GM12873 (cell line): ENCODE data around the gene TACO1.

Experiments
- TF ChIP-seq, protein P1 (sequence below): IDR thresholded peaks from 2 replicates; pipeline ENCODE4 v1.5.1; 2012; ENCODE audit warnings: low read depth, mild to moderate bottlenecking, moderate library complexity, low read length, control low read depth; ENCODE audit not compliant: insufficient read depth; ENCODE audit errors: missing control alignments

TACO1 gene

DNA sequence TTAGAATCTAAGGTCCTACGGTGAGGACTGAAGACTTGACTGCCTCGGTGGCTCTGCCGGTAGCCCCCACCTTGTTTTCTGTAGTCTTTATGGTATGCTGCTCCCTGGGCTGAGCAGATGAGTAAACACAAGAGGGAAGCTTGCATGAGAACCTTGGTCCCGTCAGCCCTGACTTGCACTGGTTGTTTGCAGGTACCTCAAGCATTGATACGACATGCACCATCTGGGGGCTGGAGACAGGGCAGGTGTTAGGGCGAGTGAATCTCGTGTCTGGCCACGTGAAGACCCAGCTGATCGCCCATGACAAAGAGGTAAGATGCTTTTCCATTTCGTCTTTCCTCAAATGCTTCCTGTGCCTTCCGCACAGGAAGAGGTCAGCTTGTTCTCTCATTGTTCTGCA lies 21.1 kb upstream of the TACO1 start:
- TF ChIP-seq, protein P1, sequence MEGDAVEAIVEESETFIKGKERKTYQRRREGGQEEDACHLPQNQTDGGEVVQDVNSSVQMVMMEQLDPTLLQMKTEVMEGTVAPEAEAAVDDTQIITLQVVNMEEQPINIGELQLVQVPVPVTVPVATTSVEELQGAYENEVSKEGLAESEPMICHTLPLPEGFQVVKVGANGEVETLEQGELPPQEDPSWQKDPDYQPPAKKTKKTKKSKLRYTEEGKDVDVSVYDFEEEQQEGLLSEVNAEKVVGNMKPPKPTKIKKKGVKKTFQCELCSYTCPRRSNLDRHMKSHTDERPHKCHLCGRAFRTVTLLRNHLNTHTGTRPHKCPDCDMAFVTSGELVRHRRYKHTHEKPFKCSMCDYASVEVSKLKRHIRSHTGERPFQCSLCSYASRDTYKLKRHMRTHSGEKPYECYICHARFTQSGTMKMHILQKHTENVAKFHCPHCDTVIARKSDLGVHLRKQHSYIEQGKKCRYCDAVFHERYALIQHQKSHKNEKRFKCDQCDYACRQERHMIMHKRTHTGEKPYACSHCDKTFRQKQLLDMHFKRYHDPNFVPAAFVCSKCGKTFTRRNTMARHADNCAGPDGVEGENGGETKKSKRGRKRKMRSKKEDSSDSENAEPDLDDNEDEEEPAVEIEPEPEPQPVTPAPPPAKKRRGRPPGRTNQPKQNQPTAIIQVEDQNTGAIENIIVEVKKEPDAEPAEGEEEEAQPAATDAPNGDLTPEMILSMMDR = no peak

DNA sequence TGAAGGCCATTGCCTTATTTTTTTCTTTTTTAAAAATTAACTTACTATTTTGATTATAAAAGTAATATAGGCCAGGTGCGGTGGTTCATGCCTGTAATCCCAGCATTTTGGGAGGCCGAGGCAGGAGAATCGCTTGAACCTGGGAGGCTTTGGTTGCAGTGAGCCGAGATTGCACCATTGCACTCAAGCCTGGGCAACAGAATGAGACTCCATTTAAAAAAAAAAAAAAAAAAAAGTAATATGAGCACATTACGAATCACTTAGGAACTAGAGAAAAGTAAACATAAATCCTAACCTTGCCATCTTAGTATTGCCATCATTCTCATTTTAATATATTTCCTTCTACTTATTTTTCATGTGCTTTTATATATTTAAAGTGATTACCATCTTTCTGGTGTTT lies 12.9 kb upstream of the TACO1 start:
- TF ChIP-seq, protein P1 = no peak

DNA sequence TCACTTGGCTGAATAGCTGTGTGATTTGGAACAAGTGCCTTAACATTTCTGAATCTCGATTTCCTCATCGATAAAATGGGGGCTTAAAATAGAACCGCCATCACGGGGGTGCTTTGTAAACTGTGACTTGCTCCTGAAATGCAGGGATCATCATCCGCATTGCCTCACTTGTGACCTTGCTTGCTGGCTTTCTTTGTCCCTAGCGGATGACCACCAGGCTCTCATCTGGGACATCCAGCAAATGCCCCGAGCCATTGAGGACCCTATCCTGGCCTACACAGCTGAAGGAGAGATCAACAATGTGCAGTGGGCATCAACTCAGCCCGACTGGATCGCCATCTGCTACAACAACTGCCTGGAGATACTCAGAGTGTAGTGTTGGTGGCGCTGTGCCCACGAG lies 11.9 kb upstream of the TACO1 start:
- TF ChIP-seq, protein P1 = no peak

DNA sequence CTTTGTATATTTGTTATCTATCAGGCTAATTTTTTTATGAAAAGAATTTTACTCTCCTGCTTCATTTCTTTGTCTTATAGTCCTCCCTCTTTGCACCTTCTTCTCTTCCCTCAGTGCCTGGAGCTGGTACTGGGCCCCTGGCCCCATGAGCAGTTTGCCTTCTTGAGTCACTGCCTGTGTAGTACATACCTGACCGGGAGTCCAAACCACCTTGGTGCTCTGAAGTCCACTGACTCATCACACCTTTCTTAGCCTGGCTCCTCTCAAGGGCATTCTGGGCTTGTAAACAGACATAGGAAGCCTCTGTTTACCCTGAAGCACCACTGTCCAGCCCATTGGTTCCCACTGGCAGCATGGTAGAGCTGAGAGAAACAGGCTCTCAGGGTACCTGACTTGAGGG lies 11.0 kb upstream of the TACO1 start:
- TF ChIP-seq, protein P1 = no peak

DNA sequence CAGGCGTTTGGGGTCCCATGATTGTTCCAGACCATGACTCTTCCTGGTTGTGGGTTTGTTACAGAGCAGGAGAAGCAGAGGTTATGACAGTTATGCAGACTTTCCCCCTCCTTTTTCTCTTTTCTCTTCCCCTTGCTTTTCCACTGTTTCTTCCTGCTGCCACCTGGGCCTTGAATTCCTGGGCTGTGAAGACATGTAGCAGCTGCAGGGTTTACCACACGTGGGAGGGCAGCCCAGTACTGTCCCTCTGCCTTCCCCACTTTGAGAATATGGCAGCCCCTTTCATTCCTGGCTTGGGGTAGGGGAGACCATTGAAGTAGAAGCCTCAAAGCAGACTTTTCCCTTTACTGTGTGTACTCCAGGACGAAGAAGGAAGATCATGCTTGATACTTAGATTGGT lies 7.9 kb upstream of the TACO1 start:
- TF ChIP-seq, protein P1 = no peak

DNA sequence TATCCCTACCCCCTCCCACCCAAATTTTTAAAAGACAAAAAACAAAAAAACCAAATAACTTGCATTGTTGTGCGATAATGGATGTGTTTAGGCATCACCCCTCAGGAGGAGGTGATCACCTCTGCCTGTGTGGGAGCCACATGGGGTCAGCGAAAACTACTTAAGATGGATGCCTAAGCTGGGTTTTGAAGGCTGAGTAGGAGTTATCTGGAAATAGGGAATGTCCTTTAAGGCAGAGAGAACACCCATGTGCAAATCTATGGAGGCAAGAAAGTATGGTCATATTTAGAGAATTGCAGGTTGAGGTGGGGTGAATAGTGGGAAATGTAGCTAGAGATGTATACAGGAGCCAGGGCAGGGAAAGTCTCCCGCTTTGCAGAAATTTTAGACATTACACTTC lies 5.6 kb upstream of the TACO1 start:
- TF ChIP-seq, protein P1 = no peak

DNA sequence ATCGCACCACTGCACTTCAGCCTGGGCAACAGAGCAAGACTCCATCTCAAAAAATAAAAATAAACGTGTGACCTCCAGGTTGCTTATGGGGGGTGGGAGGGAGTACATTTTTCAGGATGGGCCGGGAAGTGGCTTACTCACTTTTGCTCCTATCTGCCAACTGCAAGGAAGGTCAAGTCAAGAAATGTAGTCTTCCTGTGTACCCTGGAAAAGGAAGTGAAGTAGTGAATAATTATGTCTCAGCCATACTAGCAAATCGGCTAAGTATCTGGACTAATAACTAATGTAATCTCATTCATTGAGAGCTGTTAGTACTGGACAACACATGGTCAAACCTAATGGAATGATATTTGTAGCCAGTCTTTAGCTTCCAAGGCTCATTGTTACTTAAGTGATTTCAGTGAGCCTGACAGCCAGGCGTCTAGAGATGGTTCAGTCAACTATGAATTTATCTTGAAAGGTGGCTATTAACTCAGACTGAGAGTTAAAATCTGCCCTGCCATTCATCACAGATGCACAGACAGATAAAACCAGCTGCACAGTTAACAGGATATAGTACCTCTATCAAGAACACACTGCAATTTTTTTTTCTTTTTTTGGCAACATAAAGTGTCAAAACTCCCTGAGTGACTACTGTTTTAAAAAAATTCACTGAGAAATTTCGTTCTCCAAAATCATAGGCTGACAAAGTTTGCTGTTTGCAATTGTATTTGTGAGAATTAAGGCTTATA lies 3.7 kb upstream of the TACO1 start:
- TF ChIP-seq, protein P1 = no peak

DNA sequence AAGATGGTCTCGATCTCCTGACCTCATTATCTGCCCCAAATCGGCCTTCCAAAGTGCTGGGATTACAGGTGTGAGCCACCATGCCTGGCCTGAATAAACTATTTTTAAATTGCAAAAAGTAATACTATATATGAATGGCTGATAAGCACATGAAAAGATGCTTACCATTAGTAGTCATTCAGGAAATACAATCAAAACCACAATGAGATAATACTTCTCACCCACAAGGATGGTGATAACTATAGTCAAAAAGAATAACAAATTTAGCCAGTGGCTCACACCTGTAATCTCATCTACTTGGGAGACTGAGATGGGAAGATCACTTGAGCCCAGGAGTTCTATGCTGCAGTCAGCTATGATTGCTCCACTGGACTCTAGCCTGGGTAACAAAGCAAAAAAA lies 2.4 kb upstream of the TACO1 start:
- TF ChIP-seq, protein P1 = no peak
